Skin epidermis (tissue), 12 donors: ENCODE data around the gene SPANXN5.
"Not testable (repeated sequence)": the region's sequence is repeated elsewhere in the genome, so short reads cannot be mapped to it uniquely, and the experiment has no call there.

Source experiments
- H3K27ac ChIP-seq, 21 experiments: fragments of 200-600 bp; sonication (generic) in 11 of 21; one replicate each; pipeline ENCODE4 v1.5.0; 2020; ENCODE audit warnings: mild to moderate bottlenecking in 3 of 21, inconsistent platforms in 2 of 21, moderate library complexity in 2 of 21
- H3K4me3 ChIP-seq, 7 experiments: fragments of 200-600 bp; sonication (generic) in 2 of 7; one replicate each; pipeline ENCODE4 v1.5.0; 2020; ENCODE audit warnings: inconsistent platforms in 2 of 7, mild to moderate bottlenecking in 2 of 7, moderate library complexity in 1 of 7

The SPANXN5 gene

GRCh38 chrX:52797327-52797726, at the start of gene SPANXN5:
Gene SPANXN5, minus strand, starts transcription at chrX:52797427. Its CDS starts 79 bp downstream, at chrX:52797348.
- H3K27ac ChIP-seq, H3K4me3 ChIP-seq: not testable (repeated sequence)

GRCh38 chrX:52843619-52844018, 46.4 kb upstream of the SPANXN5 start:
- H3K27ac ChIP-seq, result not testable (repeated sequence)

DNA sequence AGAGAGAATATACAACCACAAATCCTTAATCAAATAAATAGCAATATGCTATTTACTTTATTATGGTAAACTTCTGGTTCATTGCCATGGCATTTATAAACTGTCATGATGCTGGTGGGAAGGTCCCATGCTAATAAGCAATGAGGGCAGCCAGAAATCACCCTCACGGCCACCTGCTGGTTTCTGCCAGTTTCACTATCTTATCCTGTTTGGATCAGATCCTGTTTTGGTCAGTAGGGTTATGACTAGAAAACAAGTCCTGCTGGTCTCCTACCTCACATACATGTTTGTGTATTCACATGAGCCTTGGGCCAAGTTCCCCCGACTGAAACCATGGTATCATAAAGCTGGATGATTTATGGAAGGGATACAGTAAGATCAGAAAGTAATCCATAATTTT, 41.9 kb upstream of the SPANXN5 start:
- no peak overlapping the region for H3K4me3 ChIP-seq
- H3K27ac ChIP-seq, result no peak overlapping the region

More at GRCh38 chrX:52843619-52844018, 46.4 kb upstream of the SPANXN5 start:
- not testable (repeated sequence) for H3K4me3 ChIP-seq

DNA sequence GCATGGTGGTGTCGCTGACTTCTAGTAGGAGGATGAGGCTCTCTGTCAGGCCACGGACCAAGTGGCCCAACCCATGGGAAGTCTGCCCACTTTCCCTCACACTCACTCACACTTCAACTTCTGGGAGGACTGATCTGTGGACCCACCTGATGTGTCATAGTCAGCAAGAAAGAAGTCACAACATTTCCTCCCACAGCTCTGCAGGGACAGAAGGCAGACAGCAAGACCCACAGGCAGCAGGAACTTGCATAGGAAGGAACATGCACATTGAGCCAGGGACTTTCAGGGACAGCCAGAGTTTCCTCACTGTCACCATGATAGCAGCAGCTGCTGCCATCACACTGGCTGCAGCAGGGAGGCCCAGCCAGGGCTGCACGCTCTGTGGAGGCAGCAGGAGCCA, 33.3 kb upstream of the SPANXN5 start:
- Histone ChIP-seq H3K27ac (no peak overlapping the region), H3K4me3 (no peak overlapping the region)

DNA sequence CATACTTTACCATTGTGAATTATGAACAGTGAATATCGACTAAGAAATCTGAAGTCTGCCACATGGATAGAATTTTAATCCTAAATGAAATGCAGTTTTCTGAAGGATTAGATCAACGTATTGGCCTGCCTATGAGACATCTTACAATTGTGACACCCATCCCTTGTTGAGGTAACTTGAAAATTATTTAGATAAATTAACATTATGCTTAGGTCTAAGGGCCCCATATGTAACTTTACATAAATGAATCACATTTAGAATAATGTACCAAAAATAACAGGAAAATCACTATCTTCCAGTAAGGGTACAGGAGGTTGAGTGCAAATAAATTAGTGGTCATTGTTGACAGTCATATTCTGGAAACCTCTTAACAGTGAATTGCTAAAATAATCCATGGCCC, 27.4 kb upstream of the SPANXN5 start:
- no peak overlapping the region for H3K27ac ChIP-seq
- H3K4me3 ChIP-seq, result no peak overlapping the region

DNA sequence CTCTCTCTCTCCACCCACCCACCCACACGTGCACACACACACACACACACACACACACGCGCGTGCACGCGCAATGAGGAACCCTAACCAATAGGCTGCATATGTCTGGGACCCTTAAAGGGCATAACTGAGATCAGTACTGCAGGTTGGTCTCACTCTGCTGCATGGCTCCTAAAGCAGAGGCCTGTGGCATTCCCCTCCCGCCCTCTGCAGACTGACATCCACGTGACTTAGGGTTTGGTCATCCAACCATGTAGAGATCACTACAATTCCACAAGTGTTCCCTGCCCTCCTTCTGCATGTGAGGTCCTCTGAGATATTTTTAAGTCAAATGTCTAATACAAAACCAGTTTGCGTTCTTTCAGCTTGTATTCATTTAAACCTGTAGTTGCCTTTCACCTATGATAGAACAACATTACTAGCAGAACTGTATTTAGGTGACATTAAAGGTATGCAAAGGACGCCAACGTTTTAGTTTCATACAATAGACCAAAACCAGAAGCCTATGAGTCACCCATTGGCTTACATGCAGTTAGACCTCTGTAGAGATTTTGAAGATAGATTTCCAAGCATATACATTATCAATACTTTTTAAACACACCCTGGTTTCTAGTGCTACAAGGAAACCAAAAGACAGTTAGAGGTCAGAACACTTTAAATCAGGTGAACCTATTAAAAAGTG, 24.0 kb upstream of the SPANXN5 start:
- Histone ChIP-seq H3K4me3 (no peak overlapping the region), H3K27ac (no peak overlapping the region)

- Histone ChIP-seq H3K27ac (no peak overlapping the region), H3K4me3 (no peak overlapping the region)
Observed at GRCh38 chrX:52819788-52820187, 22.6 kb upstream of the SPANXN5 start.

DNA sequence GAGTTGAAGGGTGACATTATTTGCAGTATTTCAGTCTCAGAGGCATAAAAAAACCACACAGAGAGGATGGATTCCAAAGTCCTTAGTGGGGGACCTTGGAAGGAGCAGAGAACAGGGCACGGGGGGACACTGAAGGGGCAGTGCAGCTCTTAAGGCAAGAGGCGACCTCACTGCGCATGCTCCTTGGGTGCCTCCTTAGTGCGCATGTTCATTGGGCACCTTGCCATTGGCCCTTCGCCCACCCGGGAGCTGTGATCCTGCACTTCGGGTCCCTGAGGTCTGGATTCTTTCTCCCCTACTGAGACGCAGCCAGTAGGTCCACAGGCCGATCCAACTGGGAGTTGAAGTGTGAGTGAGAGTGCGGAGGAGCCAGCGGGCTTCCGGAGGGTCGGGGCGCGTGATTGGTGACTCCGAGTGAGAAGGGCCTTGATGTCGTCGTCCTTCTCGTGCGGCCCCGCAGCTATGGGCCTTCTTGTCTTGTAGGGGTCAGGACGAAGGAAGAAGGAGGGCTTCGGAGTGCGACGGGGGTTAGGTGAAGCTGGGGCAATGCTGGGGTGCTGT, 13.9 kb upstream of the SPANXN5 start, which contains the start of gene XAGE5:
Gene XAGE5, plus strand, starts transcription at position 223 of the 561 bp plus-strand sequence. CDS start 1,280 bp downstream, outside the sequence.
- Histone ChIP-seq H3K27ac (no peak within 1 kb of the TSS), H3K4me3 (no peak within 1 kb of the TSS)

- not testable (repeated sequence) for H3K4me3 ChIP-seq, H3K27ac ChIP-seq
Observed at GRCh38 chrX:52804876-52805275, 7.6 kb upstream of the SPANXN5 start.

- not testable (repeated sequence) for H3K4me3 ChIP-seq, H3K27ac ChIP-seq
Observed at GRCh38 chrX:52773504-52773903, 23.7 kb downstream of the SPANXN5 start.

- H3K27ac ChIP-seq, H3K4me3 ChIP-seq: not testable (repeated sequence)
Observed at GRCh38 chrX:52765983-52766382, 31.2 kb downstream of the SPANXN5 start.

DNA sequence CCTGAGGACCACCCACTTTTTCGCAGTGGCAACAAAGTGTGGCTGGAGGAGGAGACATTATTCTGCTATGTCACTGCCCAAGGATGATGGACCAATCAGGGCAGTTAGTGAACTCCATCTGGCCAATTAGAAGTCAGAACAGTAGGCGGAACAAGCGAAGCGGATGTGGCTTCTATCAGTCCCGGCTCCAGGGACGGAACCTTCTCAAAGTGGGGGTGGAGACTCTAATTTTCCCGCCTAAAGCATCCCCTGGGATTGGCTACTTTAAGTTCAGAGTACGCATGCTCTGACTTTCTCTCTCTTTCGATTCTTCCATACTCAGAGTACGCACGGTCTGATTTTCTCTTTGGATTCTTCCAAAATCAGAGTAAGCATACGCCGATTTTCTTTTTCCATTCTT, 46.3 kb downstream of the SPANXN5 start, which contains the start of gene SSX2B:
Gene SSX2B, plus strand, starts transcription at position 301 of the 400 bp plus-strand sequence. CDS start 1,429 bp downstream, outside the sequence.
- not testable (repeated sequence) for H3K4me3 ChIP-seq, H3K27ac ChIP-seq
